Epithelial cell of esophagus (primary cell): Measurements from ENCODE around the gene SCAPER.

ENCODE experiments used
- DNase-seq: peaks from one replicate; pipeline ENCODE4 v3.0.0; 2010; ENCODE audit warnings: low read depth
- H3K4me3 ChIP-seq: 2 replicates; pipeline ENCODE4 v1.5.1; 2011; ENCODE audit warnings: mild to moderate bottlenecking, low read length, control low read depth
- CTCF ChIP-seq: IDR thresholded peaks from 2 replicates; pipeline ENCODE4 v1.5.1; 2011; ENCODE audit warnings: low read depth, mild to moderate bottlenecking, low read length, control low read depth, inconsistent platforms; ENCODE audit not compliant: insufficient read depth; ENCODE audit errors: missing control alignments

SCAPER gene

GRCh38 chr15:76483752-76484151 lies 421.4 kb downstream of the SCAPER start:
- H3K4me3 ChIP-seq, result no peak overlapping the region
- no peak for TF ChIP-seq CTCF
- DNase-seq, result no peak

- no peak overlapping the region for H3K4me3 ChIP-seq
- no peak for TF ChIP-seq CTCF
- no peak for DNase-seq
Observed at GRCh38 chr15:76483018-76483417, 422.1 kb downstream of the SCAPER start.

- TF ChIP-seq CTCF, result no peak
- H3K4me3 ChIP-seq, result no peak overlapping the region
- no peak for DNase-seq
Observed at GRCh38 chr15:76480267-76480666, 424.9 kb downstream of the SCAPER start.

- TF ChIP-seq CTCF, result no peak
- H3K4me3 ChIP-seq, result no peak overlapping the region
- no peak for DNase-seq
Observed at GRCh38 chr15:76470691-76471090, 434.4 kb downstream of the SCAPER start.

- TF ChIP-seq CTCF, result no peak
- DNase-seq, result no peak
- H3K4me3 ChIP-seq, result no peak overlapping the region
Observed at GRCh38 chr15:76468722-76469121, 436.4 kb downstream of the SCAPER start.

GRCh38 chr15:76467136-76467535 lies 438.0 kb downstream of the SCAPER start:
- no peak overlapping the region for H3K4me3 ChIP-seq
- no peak for DNase-seq
- TF ChIP-seq CTCF, result no peak

- no peak overlapping the region for H3K4me3 ChIP-seq
- TF ChIP-seq CTCF, result no peak
- DNase-seq, result no peak
Observed at GRCh38 chr15:76465728-76466127, 439.4 kb downstream of the SCAPER start.
